Measurements from ENCODE around the gene ANKRD9.

Gene ANKRD9

DNA sequence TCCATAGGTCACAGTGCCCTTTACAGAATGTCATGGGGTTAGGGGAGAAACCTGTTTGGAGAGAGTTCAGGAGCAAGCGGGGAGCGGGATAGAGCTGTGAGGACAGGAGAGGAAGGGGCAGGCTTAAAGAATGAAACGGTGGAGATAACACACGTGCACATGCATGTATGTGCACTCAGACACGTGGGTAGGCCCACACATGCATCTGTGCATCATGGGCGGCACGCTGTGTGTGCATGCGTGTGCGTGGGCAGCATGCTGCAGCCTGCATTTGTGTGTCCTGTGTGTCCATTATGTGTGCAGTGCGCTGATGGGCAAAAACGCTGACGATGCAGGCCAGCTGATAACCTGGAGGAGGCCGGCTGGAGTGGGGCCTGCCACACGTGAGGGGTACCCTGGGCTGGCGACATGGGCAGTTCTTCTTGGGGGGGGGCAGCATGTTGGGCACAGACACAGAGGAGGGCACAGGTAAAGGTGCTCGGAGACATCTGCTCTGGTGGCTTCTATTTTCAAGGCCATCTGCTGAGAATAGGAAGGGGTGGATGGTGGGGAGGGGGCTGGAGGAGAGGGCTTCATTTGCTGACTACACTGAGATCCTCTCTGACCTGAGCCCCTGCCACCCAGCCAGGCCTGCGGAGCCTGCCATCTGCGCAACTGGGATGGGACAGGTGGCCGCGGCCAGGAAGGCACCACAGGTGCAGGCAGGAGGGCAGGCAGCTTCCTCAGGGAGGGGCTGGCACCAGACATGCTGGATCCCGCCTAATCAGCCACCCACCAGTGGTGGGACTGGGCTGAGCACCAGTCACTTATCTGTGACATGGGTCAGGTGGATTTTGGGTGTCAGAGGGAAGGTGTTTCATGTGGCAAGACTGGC is 4.6 kb upstream of the ANKRD9 start:
- no peak for DNase-seq (ENCODE audit: extremely low read depth in 1 of 2, low read depth in 1 of 2)

DNA sequence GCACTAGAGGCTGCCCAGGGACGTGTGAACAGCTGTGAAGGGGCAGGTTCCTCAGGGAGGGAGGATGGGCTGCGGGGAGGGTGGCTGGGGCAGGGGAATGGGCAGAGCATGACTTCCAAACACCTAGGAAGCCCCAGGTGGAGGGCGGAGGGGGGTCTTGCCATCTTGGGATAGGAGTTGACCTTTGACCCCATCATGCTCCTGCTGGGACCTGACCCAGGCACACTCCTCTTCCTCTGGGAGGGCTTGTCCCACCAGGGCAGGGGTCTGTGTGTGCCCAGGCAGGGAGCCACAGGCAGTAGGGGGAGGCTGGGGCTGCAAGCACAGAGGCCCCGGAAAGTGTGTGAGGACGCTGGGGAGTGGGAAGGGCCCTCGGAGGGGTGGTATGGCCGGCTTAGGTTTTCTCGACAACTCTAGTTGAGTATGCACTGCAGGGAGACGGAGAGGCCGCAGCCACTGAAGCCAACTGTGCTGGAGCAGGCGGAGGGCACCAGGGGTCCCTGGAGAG is 3.3 kb upstream of the ANKRD9 start:
- DNase-seq (ENCODE audit: extremely low read depth in 1 of 2, low read depth in 1 of 2): no peak

DNA sequence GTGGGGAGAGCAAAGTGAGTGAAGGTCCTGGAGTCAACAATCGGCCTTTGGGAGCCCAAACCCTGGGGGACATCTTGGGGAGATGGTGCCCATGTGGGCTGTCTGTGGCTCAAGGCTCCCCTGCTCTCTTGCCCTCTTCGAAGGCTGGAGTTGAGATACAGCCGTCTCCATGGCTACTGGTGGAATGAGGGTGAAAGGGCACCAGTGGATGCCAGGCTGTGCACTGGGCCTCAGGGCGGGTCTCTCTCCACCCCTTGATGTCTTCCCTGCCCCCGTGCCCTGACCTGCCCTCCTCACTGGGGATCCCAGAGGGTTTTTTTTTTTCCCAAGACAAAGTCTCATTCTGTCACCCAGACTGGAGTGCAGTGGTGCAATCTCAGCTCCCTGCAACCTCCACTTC is 2.0 kb upstream of the ANKRD9 start:
- no peak for DNase-seq (ENCODE audit: extremely low read depth in 1 of 2, low read depth in 1 of 2)

- DNase-seq (ENCODE audit: extremely low read depth in 1 of 2, low read depth in 1 of 2): no peak
Observed at GRCh38 chr14:102510616-102511520, 1.3 kb upstream of the ANKRD9 start.

GRCh38 chr14:102508774-102509745 is 516 bp downstream of the ANKRD9 start:
- no peak for DNase-seq (ENCODE audit: extremely low read depth in 1 of 2, low read depth in 1 of 2)

DNA sequence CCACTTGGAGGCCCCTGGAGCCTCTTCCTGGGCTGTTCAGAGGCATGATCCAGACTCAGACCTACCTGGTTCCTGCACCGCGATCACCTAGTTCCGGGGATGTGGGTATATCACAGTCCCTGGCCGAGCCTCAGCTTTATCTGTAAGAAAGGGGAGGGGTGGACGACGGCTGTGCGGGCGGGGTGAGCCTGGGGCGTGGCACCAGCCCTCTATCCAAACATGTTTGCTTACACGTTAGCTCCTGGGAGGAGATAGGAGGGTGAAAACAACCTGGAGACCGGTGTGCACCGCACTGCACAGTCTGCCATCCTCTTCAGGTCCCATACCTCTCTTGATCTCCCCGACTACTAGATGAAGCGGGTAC is 1.2 kb downstream of the ANKRD9 start:
- DNase-seq (ENCODE audit: extremely low read depth in 1 of 2, low read depth in 1 of 2): no peak

DNA sequence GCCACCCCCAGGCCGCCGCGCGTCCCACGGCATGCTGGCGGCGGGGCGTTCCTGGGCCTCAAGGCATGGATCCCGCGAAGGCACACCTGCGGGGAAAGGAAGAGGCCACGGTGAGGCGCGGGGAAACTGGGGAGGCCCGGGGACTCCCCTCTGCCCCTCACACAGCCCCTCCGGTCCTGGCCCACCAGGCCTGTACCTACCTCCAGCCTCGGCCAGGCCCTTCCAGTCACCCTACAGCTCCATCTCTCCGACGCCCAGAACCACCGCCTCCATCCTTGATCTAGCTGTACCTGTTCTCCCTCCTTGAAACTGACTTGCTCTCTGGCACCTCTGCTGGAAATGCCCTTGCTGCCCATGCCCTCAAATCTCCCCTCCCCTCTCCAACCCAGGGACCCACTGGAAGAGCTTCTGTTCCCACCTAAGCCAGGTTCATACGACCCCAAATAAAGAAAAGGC is 1.7 kb downstream of the ANKRD9 start:
- DNase-seq (ENCODE audit: extremely low read depth in 1 of 2, low read depth in 1 of 2): no peak

- no peak for DNase-seq (ENCODE audit: extremely low read depth in 1 of 2, low read depth in 1 of 2)
Observed at GRCh38 chr14:102507081-102507856, 2.3 kb downstream of the ANKRD9 start.

DNA sequence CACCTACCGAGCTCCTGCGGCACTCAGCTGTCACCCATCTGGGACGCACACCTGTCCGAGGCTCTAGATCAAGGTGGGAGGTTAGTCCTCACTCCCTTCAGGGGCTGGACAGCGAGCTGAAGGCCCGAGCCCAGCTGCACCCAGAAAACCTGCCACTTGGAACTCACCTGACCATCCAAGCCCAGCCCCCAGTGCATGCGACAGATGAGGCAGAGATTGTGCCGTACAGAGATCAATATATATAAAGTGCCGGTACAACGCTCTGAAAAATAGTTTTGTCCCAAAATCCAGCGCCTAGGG is 3.0 kb downstream of the ANKRD9 start:
- DNase-seq (ENCODE audit: extremely low read depth in 1 of 2, low read depth in 1 of 2): no peak

- no peak for DNase-seq (ENCODE audit: extremely low read depth in 1 of 2, low read depth in 1 of 2)
Observed at GRCh38 chr14:102505775-102506625, 3.6 kb downstream of the ANKRD9 start.

- DNase-seq (ENCODE audit: extremely low read depth in 1 of 2, low read depth in 1 of 2): no peak
Observed at GRCh38 chr14:102505000-102505619, 4.5 kb downstream of the ANKRD9 start.

DNA sequence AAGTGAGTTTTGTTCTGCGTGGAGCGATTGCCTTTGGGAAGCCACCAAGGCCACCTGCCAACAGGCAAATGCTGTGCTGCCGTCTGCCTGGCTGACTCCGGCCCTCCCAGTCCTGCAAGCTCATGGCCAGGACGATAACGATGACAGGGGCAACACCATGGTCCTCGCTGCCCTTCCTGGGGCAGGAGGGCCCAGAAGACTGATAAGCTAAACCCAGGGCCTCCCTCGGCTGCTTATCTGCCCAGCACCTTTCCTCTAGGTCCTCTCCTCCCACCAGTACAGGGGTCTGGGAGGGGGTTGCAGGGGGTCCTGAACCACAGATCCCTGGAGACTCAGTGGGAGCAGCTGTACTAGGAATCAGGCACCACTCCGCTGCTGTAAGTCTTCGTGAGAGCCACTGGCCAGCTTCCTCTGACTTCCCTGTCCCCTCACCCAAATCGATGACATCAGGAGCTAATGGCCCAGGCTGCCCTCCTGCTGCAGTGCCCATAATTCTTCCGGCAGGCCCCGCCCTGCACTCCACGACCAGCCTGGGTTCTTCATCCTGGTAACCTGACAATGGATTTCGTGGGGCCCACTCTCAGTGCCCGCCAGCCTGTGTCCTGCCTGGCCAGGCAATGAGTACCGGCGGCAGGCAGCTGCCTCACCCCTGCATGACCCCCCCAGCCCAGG is 5.1 kb downstream of the ANKRD9 start:
- DNase-seq (ENCODE audit: extremely low read depth in 1 of 2, low read depth in 1 of 2): no peak

GRCh38 chr14:102503641-102504327 is 5.8 kb downstream of the ANKRD9 start:
- no peak for DNase-seq (ENCODE audit: extremely low read depth in 1 of 2, low read depth in 1 of 2)

DNA sequence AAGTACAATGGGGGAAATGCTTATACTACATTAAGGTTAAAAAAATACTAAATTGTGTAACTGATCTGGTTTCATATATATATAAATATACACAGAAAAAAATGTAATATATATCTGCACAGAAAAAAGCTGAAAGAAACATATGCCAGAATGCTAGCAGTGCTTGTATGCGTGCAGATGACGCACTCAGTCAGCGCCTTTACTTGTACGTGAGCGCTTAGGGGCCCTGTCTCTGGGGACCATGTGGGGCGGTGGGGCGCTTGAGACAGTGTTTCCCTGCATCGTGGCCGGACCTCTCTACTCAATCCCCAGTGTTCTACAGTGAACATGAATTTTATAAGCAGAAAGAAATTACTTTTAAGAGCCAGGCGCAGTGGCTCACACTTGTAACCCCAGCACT is 7.0 kb downstream of the ANKRD9 start:
- no peak for DNase-seq (ENCODE audit: extremely low read depth in 1 of 2, low read depth in 1 of 2)

DNA sequence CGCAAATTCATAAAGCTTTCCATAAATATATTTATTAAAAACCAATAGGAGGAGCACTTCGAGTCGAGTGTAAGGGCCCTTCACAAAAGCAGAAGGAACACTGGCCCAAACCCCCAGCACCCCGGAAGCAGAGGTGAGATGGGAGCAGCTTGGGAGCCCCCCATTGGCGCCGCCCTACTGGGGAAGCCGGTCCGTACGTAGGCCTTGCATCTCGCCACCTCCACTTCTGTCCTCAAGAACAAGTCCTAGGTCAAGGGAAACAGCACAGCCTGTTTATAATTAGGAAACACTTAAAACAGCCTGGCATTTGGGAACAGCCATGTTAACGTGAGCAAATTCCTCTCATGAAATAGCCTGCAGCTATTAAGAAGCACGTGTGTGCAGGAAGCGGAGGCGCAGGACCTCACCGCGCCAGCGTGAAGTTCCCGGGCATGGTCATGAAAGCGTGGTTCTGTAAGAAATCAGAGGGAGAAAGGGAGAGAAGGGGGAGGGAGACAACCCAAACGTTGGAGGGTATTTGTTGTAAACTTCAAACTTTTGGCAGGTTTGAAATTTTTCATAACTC is 7.7 kb downstream of the ANKRD9 start:
- no peak for DNase-seq (ENCODE audit: extremely low read depth in 1 of 2, low read depth in 1 of 2)

DNA sequence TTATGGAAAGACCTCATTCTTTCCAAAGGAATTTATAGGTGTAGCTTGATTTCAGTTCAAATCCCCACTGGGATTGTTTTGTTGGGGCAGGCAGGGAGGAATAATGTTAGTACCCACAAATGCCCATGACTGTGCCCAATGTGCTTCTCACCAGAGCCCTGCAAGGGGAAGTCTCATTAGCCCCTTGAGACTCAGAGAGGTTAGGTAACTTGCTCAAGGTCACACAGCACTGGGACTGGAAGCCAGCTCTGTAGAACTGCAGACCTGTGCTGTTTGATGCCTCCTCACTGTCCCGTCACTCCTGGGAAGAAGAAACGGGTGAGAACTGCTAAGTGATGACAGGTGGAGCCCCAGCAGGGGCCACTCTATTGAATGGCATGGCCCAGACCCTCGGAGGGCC is 8.9 kb downstream of the ANKRD9 start:
- no peak for DNase-seq (ENCODE audit: extremely low read depth in 1 of 2, low read depth in 1 of 2)

DNA sequence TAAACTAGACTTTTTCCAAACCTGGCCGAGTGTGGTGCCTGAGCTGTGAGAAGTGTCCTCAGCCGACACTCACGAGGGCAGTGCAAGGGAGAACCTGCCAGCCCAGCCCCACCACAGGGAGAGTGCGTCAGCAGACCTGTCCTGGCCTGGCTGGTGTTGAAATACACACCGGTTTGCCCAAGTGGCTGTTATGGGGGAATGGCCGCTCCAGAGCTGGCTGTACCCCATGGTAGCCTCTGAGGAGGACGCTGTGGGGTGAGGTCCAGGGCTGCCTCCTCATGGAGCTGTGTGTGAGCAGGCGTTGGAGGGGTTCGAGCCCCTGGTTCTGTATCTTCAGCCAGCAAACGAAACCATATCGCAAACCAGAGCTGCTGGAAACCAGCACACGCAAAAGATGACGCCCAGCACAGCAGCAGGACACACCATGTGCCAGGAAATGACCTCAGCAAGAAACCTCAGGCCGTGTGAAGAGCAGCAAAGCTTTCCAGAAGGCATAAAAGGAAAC is 9.4 kb downstream of the ANKRD9 start:
- DNase-seq (ENCODE audit: extremely low read depth in 1 of 2, low read depth in 1 of 2): no peak

Measured in activated CD8-positive, alpha-beta memory T cell treated with anti-CD3 and anti-CD28 coated beads for 1 hour (primary cell).